B cell (primary cell): Measurements from ENCODE around the gene RPS15. TPM values are rescaled to one million over a fixed set of nuclear protein-coding genes. Genes with fewer than 3 reads are reported as not detected.
A peak's percentile ranks its signal among the peaks of the same experiment; 100 is the strongest.

ENCODE experiments used
- ATAC-seq: fragments of 200-7000 bp; cut with Tn5 transposase; one replicate; pipeline ENCODE4 v1.10.0; 2021; ENCODE audit warnings: low read depth, mild to moderate bottlenecking, moderate number of reproducible peaks, moderate library complexity
- CTCF ChIA-PET: fragments of 350-600 bp; sonication (Branson Sonifier 250); formaldehyde crosslinking; loops from one replicate; lab custom pipeline; 2021; ENCODE audit warnings: antibody characterized with exemption, inconsistent platforms; lab: Charles Lee
- POLR2A ChIA-PET: fragments of 350-600 bp; sonication (Branson Sonifier 250); formaldehyde crosslinking; loops from one replicate; lab custom pipeline; 2021; ENCODE audit warnings: antibody characterized with exemption; lab: Charles Lee
- DNase-seq: peaks from one replicate; pipeline ENCODE4 v3.0.0; 2013
- H2AFZ ChIP-seq: 2 replicates; pipeline ENCODE4 v1.6.1; 2012; ENCODE audit warnings: mild to moderate bottlenecking, low read depth, low read length; ENCODE audit not compliant: insufficient read depth, poor library complexity, severe bottlenecking
- H3K27ac ChIP-seq, 2 donors: 1 replicate in 1 of 2; 2 replicates in 1 of 2; pipeline ENCODE4 v1.5.1; 2012 to 2013; ENCODE audit warnings: low read length in 2 of 2, mild to moderate bottlenecking in 2 of 2, moderate library complexity in 1 of 2
- H3K27me3 ChIP-seq, 4 experiments: fragments of 200-600 bp in 1 of 4; sonication (generic) in 1 of 4; replicated peaks in 1 of 4; 1 replicate in 2 of 4; 2 replicates in 2 of 4; pipeline versions ENCODE4 v1.6.1 to v1.7.0; 2013 to 2016; ENCODE audit warnings: low read length in 3 of 4, mild to moderate bottlenecking in 2 of 4, mixed read lengths in 1 of 4, moderate library complexity in 1 of 4; ENCODE audit not compliant: insufficient read depth in 4 of 4, control insufficient read depth in 3 of 4; ENCODE audit errors: control extremely low read depth in 1 of 4
- H3K36me3 ChIP-seq, 2 experiments: replicated peaks in 1 of 2; 1 replicate in 1 of 2; 2 replicates in 1 of 2; pipeline versions ENCODE4 v1.6.1 to v1.7.1; 2013; ENCODE audit warnings: low read length in 1 of 2; ENCODE audit not compliant: insufficient read depth in 2 of 2, control insufficient read depth in 1 of 2; ENCODE audit errors: control extremely low read depth in 1 of 2, extremely low read depth in 1 of 2
- H3K4me1 ChIP-seq, 2 donors: fragments of 200-600 bp in 1 of 2; sonication (generic) in 1 of 2; 1 replicate in 1 of 2; 2 replicates in 1 of 2; pipeline versions ENCODE4 v1.5.1 to v1.6.1; 2013 to 2017; ENCODE audit warnings: low read length in 2 of 2; ENCODE audit not compliant: control insufficient read depth in 2 of 2, insufficient read depth in 2 of 2
- H3K4me2 ChIP-seq: replicated peaks from 2 replicates; pipeline ENCODE3; 2012; ENCODE audit warnings: mild to moderate bottlenecking, low read depth, low read length; ENCODE audit not compliant: poor library complexity, severe bottlenecking
- H3K4me3 ChIP-seq, 5 experiments: fragments of 200-600 bp in 1 of 5; sonication (generic) in 1 of 5; 1 replicate in 3 of 5; 2 replicates in 2 of 5; pipeline versions ENCODE4 v1.5.1 to v1.7.0; 2011 to 2016; ENCODE audit warnings: low read length in 4 of 5, mild to moderate bottlenecking in 4 of 5, low read depth in 2 of 5, control low read depth in 1 of 5, moderate library complexity in 1 of 5; ENCODE audit not compliant: insufficient read depth in 1 of 5; ENCODE audit errors: control extremely low read depth in 1 of 5, extremely low read depth in 1 of 5
- H3K79me2 ChIP-seq: fragments of 200-600 bp; sonication (generic); one replicate; pipeline ENCODE4 v1.6.0; 2016; ENCODE audit warnings: low read length; ENCODE audit not compliant: control insufficient read depth, insufficient read depth
- H3K9ac ChIP-seq: fragments of 200-600 bp; sonication (generic); 2 replicates; pipeline ENCODE4 v1.6.1; 2017; ENCODE audit warnings: mild to moderate bottlenecking, low read length, moderate library complexity
- H3K9me3 ChIP-seq, 3 donors: one replicate each; pipeline versions ENCODE4 v1.6.1 to v1.7.1; 2013; ENCODE audit warnings: low read length in 2 of 3; ENCODE audit not compliant: control insufficient read depth in 2 of 3, insufficient read depth in 1 of 3; ENCODE audit errors: control extremely low read depth in 1 of 3
- H4K20me1 ChIP-seq: 2 replicates; pipeline ENCODE4 v1.6.0; 2012; ENCODE audit warnings: mild to moderate bottlenecking, low read length; ENCODE audit not compliant: insufficient read depth, control insufficient read depth, poor library complexity, severe bottlenecking
- H3K27ac Mint-ChIP-seq: one replicate; pipeline ENCODE4 v1.8.0; 2021; ENCODE audit warnings: mixed read lengths
- H3K27me3 Mint-ChIP-seq: one replicate; pipeline ENCODE4 v1.8.0; 2021; ENCODE audit warnings: mixed read lengths
- H3K4me1 Mint-ChIP-seq: one replicate; pipeline ENCODE4 v1.8.0; 2021; ENCODE audit warnings: mixed read lengths
- H3K4me3 Mint-ChIP-seq: one replicate; pipeline ENCODE4 v1.8.0; 2021; ENCODE audit warnings: mixed read lengths
- H3K9me3 Mint-ChIP-seq: one replicate; pipeline ENCODE4 v1.8.0; 2022; ENCODE audit warnings: mixed read lengths; ENCODE audit not compliant: insufficient read depth
- EZH2 ChIP-seq: IDR thresholded peaks from 2 replicates; pipeline ENCODE4 v1.6.1; 2012; ENCODE audit warnings: borderline replicate concordance, low read depth, mild to moderate bottlenecking, moderate library complexity, low read length; ENCODE audit not compliant: insufficient read depth, poor library complexity, severe bottlenecking
- WGBS: methylation state at CpG from one replicate; pipeline ENCODE4 v1.1.5; 2013; ENCODE audit warnings: missing lambda C conversion rate; ENCODE audit not compliant: insufficient coverage; 5-methylcytosine and 5-hydroxymethylcytosine counted together
- intact Hi-C: fragments of 100-400 bp; cut with micrococcal nuclease; formaldehyde crosslinking; loops from one replicate; pipeline ENCODE4 v1.10.0; 2022
- polyA plus RNA-seq: library from polyadenylated mRNA; depleted of rRNA; stranded (reverse); fragments of >200 nt; gene quantifications from 2 replicates; pipeline ENCODE4 v1.2.3, GENCODE V29; 2012
- total RNA-seq, 2 donors: library from RNA; stranded (reverse); fragments of 120-200 nt in 1 of 2; gene quantifications; 1 replicate in 1 of 2; 2 replicates in 1 of 2; pipeline versions ENCODE4 v1.2.3 to v1.2.4, GENCODE V29; 2013 to 2022
- TF ChIP-seq, protein P1 (sequence below): fragments of 200-600 bp; IDR thresholded peaks from one replicate; pipeline ENCODE4 v1.8.0; 2022; ENCODE audit warnings: antibody characterized with exemption, mild to moderate bottlenecking

Gene RPS15
- total and polyA plus RNA-seq, 2 donors (not counting 1 experiment from before 2014, with no cell fraction given), result 1,520 to 6,007 TPM

DNA sequence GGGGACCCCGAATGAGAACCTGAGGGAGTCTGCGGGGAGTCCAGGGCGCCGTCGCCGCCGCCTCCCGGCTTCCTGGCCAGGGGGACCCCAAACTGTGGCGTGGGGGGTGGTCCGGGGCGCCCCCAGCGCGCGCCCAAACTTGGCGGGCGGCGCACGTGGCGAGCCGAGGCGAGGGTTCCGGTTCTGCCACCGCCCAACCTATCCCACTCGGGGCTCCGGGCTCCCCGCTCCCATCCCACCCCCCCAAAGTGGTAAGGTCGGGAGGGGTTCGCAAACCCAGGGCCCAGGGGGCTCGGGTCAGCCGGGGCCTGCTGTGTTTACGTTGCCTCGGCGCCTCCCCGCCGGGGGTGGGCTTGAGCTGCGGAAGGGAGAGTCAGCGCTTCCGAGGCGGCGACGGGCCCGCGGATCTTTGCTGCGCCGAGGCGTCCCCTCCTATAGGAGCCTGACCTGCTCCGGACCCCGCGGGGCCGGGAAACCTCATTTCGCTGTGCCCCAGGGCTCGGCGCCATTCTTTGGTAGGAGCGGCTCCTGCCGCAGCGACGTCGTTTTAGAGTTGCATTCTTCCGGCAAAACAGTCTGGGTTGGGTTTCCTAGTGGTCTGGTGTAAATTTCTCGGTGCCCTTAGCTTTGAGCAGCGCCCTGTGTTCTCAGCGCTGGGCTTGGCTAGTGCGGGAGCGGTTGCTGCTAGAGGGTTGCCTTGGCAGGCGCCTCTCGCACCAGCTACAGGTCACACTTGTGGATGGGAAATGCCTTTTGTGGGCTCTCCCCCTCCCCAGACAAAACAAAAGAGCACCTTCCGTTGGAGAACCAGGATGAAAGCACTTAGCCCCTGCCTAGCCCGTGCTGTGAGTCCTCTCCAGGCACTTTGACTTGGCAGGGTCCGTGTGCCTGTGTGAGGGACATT, 29.6 kb upstream of the RPS15 start:
- under 1% methylated on average over 63 of the region's 69 CpGs for WGBS
- peak overlapping the region; percentile 88 for H3K9ac ChIP-seq

More for the DNA sequence above, 29.6 kb upstream of the RPS15 start:
- peaks cover 25 to 47% of the 10 kb centered on the region in 2 donors for H3K4me1 ChIP-seq
- H3K79me2 ChIP-seq, result peaks cover 58% of the 10 kb centered on the region
- no peaks in the 10 kb centered on the region for H3K9me3 ChIP-seq
- intact Hi-C loops, result loop anchor here (5.0 kb wide), 1 partner anchor 836 kb away; the partner anchor contains the start of gene BSG
- Mint-ChIP-seq H3K4me1 (peaks cover 44% of the 10 kb centered on the region), H3K4me3 (peak overlapping the region; percentile 92), H3K27me3 (no peaks in the 10 kb centered on the region), H3K9me3 (no peaks in the 10 kb centered on the region), H3K27ac (peak overlapping the region; percentile 92)
- H2AFZ ChIP-seq, result peak overlapping the region; percentile 42
- peak overlapping the region; percentile 78 to 95 for H3K27ac ChIP-seq
- peaks cover 0 to 6% (median 0%) of the 10 kb centered on the region in 4 experiments for H3K27me3 ChIP-seq
- ATAC-seq (no peak), DNase-seq (peak; percentile 68)
- no peak for TF ChIP-seq EZH2
- TF ChIP-seq, protein P1, sequence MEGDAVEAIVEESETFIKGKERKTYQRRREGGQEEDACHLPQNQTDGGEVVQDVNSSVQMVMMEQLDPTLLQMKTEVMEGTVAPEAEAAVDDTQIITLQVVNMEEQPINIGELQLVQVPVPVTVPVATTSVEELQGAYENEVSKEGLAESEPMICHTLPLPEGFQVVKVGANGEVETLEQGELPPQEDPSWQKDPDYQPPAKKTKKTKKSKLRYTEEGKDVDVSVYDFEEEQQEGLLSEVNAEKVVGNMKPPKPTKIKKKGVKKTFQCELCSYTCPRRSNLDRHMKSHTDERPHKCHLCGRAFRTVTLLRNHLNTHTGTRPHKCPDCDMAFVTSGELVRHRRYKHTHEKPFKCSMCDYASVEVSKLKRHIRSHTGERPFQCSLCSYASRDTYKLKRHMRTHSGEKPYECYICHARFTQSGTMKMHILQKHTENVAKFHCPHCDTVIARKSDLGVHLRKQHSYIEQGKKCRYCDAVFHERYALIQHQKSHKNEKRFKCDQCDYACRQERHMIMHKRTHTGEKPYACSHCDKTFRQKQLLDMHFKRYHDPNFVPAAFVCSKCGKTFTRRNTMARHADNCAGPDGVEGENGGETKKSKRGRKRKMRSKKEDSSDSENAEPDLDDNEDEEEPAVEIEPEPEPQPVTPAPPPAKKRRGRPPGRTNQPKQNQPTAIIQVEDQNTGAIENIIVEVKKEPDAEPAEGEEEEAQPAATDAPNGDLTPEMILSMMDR, result no peak
- H4K20me1 ChIP-seq, result peaks cover 59% of the 10 kb centered on the region
- H3K4me3 ChIP-seq, result peak overlapping the region; percentile 48 to 99 (median 92)
- ChIA-PET POLR2A (interaction anchor here (0.6 to 1.2 kb wide), 6 partner anchors 50 to 489 kb away, joined by 3 to 9 read pairs (median 4); partner anchors contain the start of gene CIRBP), CTCF (interaction anchor here (0.9 kb wide), 1 partner anchor 26 kb away, joined by 3 read pairs; no protein-coding TSS in a partner anchor)
- peaks cover 0 to 9% of the 10 kb centered on the region in 2 experiments for H3K36me3 ChIP-seq
- peak overlapping the region; percentile 92 for H3K4me2 ChIP-seq
